Measurements from ENCODE around the gene YIPF1. TPM values are rescaled to one million over a fixed set of nuclear protein-coding genes. Genes with fewer than 3 reads are reported as not detected.

YIPF1 gene
- total RNA-seq, 3 donors from 2014 or later (not counting 1 experiment from before 2014, with no cell fraction given) = 13.2 to 20.8 (median 18.0) TPM

DNA sequence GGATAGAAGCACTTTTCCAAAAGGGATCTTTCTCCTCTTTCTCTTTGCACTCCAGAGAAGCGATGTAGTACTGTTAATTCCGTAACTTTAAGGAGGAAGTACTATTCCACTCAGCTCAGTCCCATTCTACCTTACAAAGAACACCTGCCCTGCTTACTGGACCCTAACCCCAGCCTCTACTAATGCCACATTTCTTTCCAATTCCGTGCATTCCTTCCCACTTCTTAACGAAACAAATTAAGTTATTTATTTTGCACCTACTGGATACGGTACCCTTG, 52.0 kb downstream of the YIPF1 start:
- no peak for ATAC-seq
- H3K9me3 Mint-ChIP-seq = no peaks in the 10 kb centered on the region

DNA sequence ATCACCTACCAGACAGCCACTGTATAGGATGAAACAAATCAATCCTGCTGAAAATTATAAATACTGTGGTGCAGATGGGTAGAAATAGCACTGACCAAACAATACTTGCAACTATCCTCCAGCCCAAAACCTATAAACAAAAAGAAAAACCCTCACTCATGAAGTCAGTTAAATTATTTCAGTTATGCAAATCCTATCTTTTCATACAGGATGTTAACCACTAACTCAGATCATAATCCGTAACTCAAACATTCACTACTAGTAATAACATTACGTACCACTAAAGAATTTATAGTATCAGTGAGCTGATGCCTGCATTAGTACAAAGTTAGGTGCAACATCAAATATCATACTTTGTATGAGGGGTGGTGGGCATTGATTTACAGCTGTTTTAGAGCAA, 54.1 kb downstream of the YIPF1 start:
- no peak overlapping the region for H3K27ac ChIP-seq (ENCODE audit: low read length)
- intact Hi-C loops (cut with micrococcal nuclease) = loop anchor here (5.0 kb wide), 1 partner anchor 598 kb away; the partner anchor contains the start of gene MAGOH
- peak overlapping the region; percentile 61 for H3K4me3 Mint-ChIP-seq
- H3K4me1 Mint-ChIP-seq = peaks cover 19 to 23% of the 10 kb centered on the region in 2 donors
- H3K27me3 ChIP-seq (ENCODE audit: control insufficient read depth, insufficient read depth, low read length) = no peaks in the 10 kb centered on the region
- TF ChIP-seq, protein P1, sequence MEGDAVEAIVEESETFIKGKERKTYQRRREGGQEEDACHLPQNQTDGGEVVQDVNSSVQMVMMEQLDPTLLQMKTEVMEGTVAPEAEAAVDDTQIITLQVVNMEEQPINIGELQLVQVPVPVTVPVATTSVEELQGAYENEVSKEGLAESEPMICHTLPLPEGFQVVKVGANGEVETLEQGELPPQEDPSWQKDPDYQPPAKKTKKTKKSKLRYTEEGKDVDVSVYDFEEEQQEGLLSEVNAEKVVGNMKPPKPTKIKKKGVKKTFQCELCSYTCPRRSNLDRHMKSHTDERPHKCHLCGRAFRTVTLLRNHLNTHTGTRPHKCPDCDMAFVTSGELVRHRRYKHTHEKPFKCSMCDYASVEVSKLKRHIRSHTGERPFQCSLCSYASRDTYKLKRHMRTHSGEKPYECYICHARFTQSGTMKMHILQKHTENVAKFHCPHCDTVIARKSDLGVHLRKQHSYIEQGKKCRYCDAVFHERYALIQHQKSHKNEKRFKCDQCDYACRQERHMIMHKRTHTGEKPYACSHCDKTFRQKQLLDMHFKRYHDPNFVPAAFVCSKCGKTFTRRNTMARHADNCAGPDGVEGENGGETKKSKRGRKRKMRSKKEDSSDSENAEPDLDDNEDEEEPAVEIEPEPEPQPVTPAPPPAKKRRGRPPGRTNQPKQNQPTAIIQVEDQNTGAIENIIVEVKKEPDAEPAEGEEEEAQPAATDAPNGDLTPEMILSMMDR (IDR thresholded peaks at IDR 0.05) = no peak
- no CpG with 5 or more reads among the region's 2 CpGs for WGBS (ENCODE audit: insufficient coverage)
- H3K27me3 Mint-ChIP-seq (ENCODE audit: low read depth in 2 of 2) = no peaks in the 10 kb centered on the region
- H3K4me3 ChIP-seq (ENCODE audit: low read length) = no peak overlapping the region
- no peak for DNase-seq
- H3K4me1 ChIP-seq (ENCODE audit: control insufficient read depth, insufficient read depth, low read length) = peaks cover 7% of the 10 kb centered on the region
- no peaks in the 10 kb centered on the region for H3K9me3 Mint-ChIP-seq
- H3K36me3 ChIP-seq (ENCODE audit: control insufficient read depth, insufficient read depth, low read length) = no peaks in the 10 kb centered on the region
- ATAC-seq = no peak
- no peak overlapping the region for H3K27ac Mint-ChIP-seq
- no peaks in the 10 kb centered on the region for H3K9me3 ChIP-seq (ENCODE audit: control insufficient read depth, insufficient read depth, low read length)
- H3K36me3 Mint-ChIP-seq = no peaks in the 10 kb centered on the region

More for the DNA sequence above, 52.0 kb downstream of the YIPF1 start:
- Histone ChIP-seq H3K4me1 (ENCODE audit: control insufficient read depth, insufficient read depth, low read length) (peaks cover 7% of the 10 kb centered on the region), H3K4me3 (ENCODE audit: low read length) (peak overlapping the region; percentile 83), H3K27me3 (ENCODE audit: control insufficient read depth, insufficient read depth, low read length) (no peaks in the 10 kb centered on the region), H3K36me3 (ENCODE audit: control insufficient read depth, insufficient read depth, low read length) (no peaks in the 10 kb centered on the region), H3K9me3 (ENCODE audit: control insufficient read depth, insufficient read depth, low read length) (no peaks in the 10 kb centered on the region), H3K27ac (ENCODE audit: low read length) (peak overlapping the region; percentile 97)
- no peaks in the 10 kb centered on the region for H3K27me3 Mint-ChIP-seq (ENCODE audit: low read depth in 2 of 2)
- intact Hi-C loops (cut with micrococcal nuclease) = loop anchor here (5.0 kb wide), 1 partner anchor 600 kb away; the partner anchor contains the start of gene MAGOH
- H3K4me3 Mint-ChIP-seq = peak overlapping the region; percentile 98
- DNase-seq = no peak
- TF ChIP-seq, protein P1 (IDR thresholded peaks at IDR 0.05) = no peak
- H3K27ac Mint-ChIP-seq = peak overlapping the region; percentile 95 to 98
- no peaks in the 10 kb centered on the region for H3K36me3 Mint-ChIP-seq
- 1% methylated on average over 5 of the region's 5 CpGs for WGBS (ENCODE audit: insufficient coverage)
- peaks cover 19 to 23% of the 10 kb centered on the region in 2 donors for H3K4me1 Mint-ChIP-seq

DNA sequence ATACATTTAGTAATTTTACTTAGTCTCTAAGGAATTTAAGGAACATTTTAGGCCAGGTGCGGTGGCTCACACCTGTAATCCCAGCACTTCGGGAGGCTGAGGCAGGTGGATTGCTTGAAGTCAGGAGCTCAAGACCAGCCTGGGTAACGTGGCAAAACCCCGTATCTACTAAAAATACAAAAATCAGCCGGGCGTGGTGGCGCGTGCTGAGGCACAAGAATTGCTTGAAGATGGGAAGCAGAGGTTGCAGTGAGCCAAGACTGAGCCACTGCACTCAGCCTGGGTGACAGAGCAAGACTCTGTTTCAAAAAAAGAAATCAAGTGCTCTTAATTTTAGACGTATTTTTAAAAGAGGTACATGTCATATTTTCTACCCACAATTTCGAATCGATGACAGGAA, 54.8 kb downstream of the YIPF1 start:
- Mint-ChIP-seq H3K27ac (no peak overlapping the region), H3K4me1 (peaks cover 19 to 23% of the 10 kb centered on the region in 2 donors), H3K9me3 (no peaks in the 10 kb centered on the region), H3K27me3 (ENCODE audit: low read depth in 2 of 2) (no peaks in the 10 kb centered on the region), H3K4me3 (no peak overlapping the region), H3K36me3 (no peaks in the 10 kb centered on the region)
- no peaks in the 10 kb centered on the region for H3K9me3 ChIP-seq (ENCODE audit: control insufficient read depth, insufficient read depth, low read length)
- TF ChIP-seq, protein P1 (IDR thresholded peaks at IDR 0.05) = no peak
- no peak overlapping the region for H3K4me3 ChIP-seq (ENCODE audit: low read length)
- H3K27me3 ChIP-seq (ENCODE audit: control insufficient read depth, insufficient read depth, low read length) = no peaks in the 10 kb centered on the region
- intact Hi-C loops (cut with micrococcal nuclease) = loop anchor here (5.0 kb wide), 1 partner anchor 597 kb away; the partner anchor contains the start of gene MAGOH
- H3K4me1 ChIP-seq (ENCODE audit: control insufficient read depth, insufficient read depth, low read length) = peaks cover 7% of the 10 kb centered on the region
- DNase-seq = no peak
- no peaks in the 10 kb centered on the region for H3K36me3 ChIP-seq (ENCODE audit: control insufficient read depth, insufficient read depth, low read length)
- no peak overlapping the region for H3K27ac ChIP-seq (ENCODE audit: low read length)
- ATAC-seq = no peak
- 92% methylated on average over 9 of the region's 11 CpGs for WGBS (ENCODE audit: insufficient coverage)

DNA sequence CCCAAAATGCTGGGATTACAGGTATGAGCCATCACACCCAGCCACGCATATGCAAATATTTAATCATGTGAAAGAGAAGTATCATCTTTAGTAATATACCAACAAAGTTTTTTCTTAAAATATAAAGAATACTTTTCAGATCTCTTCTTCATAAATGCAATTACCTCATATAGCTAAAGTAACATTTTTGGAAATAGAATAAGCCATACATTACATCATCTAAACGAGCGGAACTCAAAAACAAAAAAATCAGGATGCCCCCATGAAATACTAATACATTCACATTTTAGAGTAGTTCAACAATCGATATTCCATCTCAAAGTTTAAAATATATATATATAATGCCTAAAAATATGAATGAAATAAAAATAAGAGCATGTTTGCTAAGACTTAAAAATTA, 56.2 kb downstream of the YIPF1 start:
- Histone ChIP-seq H3K4me3 (ENCODE audit: low read length) (no peak overlapping the region), H3K9me3 (ENCODE audit: control insufficient read depth, insufficient read depth, low read length) (no peaks in the 10 kb centered on the region), H3K4me1 (ENCODE audit: control insufficient read depth, insufficient read depth, low read length) (peaks cover 7% of the 10 kb centered on the region), H3K36me3 (ENCODE audit: control insufficient read depth, insufficient read depth, low read length) (peaks cover 2% of the 10 kb centered on the region), H3K27me3 (ENCODE audit: control insufficient read depth, insufficient read depth, low read length) (no peaks in the 10 kb centered on the region), H3K27ac (ENCODE audit: low read length) (no peak overlapping the region)
- no peaks in the 10 kb centered on the region for H3K9me3 Mint-ChIP-seq
- no peaks in the 10 kb centered on the region for H3K27me3 Mint-ChIP-seq (ENCODE audit: low read depth in 2 of 2)
- no CpG with 5 or more reads among the region's 4 CpGs for WGBS (ENCODE audit: insufficient coverage)
- intact Hi-C loops (cut with micrococcal nuclease) = no loop called here
- TF ChIP-seq, protein P1 (IDR thresholded peaks at IDR 0.05) = no peak
- DNase-seq (no peak), ATAC-seq (no peak)
- H3K4me1 Mint-ChIP-seq = peaks cover 13 to 17% of the 10 kb centered on the region in 2 donors
- H3K27ac Mint-ChIP-seq = no peak overlapping the region
- H3K36me3 Mint-ChIP-seq = no peaks in the 10 kb centered on the region
- no peak overlapping the region for H3K4me3 Mint-ChIP-seq
